Activated T-cell treated with anti-CD3 and anti-CD28 coated beads for 24 hours (primary cell): ENCODE results near the gene EFEMP2.

Source experiments
- DNase-seq: peaks from one replicate; pipeline ENCODE4 v3.0.0-alpha.2; 2020; ENCODE audit warnings: low read depth

Gene EFEMP2

GRCh38 chr11:65884716-65885092 is 12.1 kb upstream of the EFEMP2 start:
- peak; percentile 77 for DNase-seq

- no peak for DNase-seq
Observed at GRCh38 chr11:65883786-65884715, 11.5 kb upstream of the EFEMP2 start.

GRCh38 chr11:65883058-65883761 is 10.6 kb upstream of the EFEMP2 start:
- no peak for DNase-seq

GRCh38 chr11:65882120-65883057 is 9.8 kb upstream of the EFEMP2 start:
- DNase-seq = no peak

GRCh38 chr11:65880844-65881421 is 8.3 kb upstream of the EFEMP2 start:
- no peak for DNase-seq

- DNase-seq = no peak
Observed at GRCh38 chr11:65880027-65880426, 7.4 kb upstream of the EFEMP2 start.

- DNase-seq = peak; percentile 40
Observed at GRCh38 chr11:65879617-65880016, 7.0 kb upstream of the EFEMP2 start, which contains the start of gene CTSW. Gene CTSW (plus strand): TSS chr11:65879837. CDS start chr11:65879855, 18 bp downstream.

- peak; percentile 94 for DNase-seq
Observed at GRCh38 chr11:65873318-65874156, 937 bp upstream of the EFEMP2 start.

- DNase-seq = no peak
Observed at GRCh38 chr11:65871811-65872548, 620 bp downstream of the EFEMP2 start.

- no peak for DNase-seq
Observed at GRCh38 chr11:65870706-65871681, 1.6 kb downstream of the EFEMP2 start.

- no peak for DNase-seq
Observed at GRCh38 chr11:65870307-65870658, 2.3 kb downstream of the EFEMP2 start.

GRCh38 chr11:65869643-65870306 is 2.8 kb downstream of the EFEMP2 start:
- DNase-seq = no peak

GRCh38 chr11:65868907-65869306 is 3.7 kb downstream of the EFEMP2 start:
- no peak for DNase-seq

- no peak for DNase-seq
Observed at GRCh38 chr11:65868076-65868667, 4.4 kb downstream of the EFEMP2 start.

GRCh38 chr11:65867284-65868071 is 5.1 kb downstream of the EFEMP2 start:
- DNase-seq = no peak

- DNase-seq = no peak
Observed at GRCh38 chr11:65866509-65867283, 5.9 kb downstream of the EFEMP2 start.
